Central memory CD4-positive, alpha-beta T cell (primary cell): ENCODE results near the gene NNT.
A peak's percentile ranks its signal among the peaks of the same experiment; 100 is the strongest.
"Not testable (repeated sequence)": the region's sequence is repeated elsewhere in the genome, so short reads cannot be mapped to it uniquely, and the experiment has no call there.

Experiments
- DNase-seq: peaks from one replicate; pipeline ENCODE4 v3.0.0; 2022
- total RNA-seq, 3 experiments: gene quantifications; one replicate each; lab custom pipeline; 2026; lab: John Stamatoyannopoulos, UW

NNT gene
- total RNA-seq = 44.7 to 93.8 (median 70.4) reads per million in 3 experiments

DNA sequence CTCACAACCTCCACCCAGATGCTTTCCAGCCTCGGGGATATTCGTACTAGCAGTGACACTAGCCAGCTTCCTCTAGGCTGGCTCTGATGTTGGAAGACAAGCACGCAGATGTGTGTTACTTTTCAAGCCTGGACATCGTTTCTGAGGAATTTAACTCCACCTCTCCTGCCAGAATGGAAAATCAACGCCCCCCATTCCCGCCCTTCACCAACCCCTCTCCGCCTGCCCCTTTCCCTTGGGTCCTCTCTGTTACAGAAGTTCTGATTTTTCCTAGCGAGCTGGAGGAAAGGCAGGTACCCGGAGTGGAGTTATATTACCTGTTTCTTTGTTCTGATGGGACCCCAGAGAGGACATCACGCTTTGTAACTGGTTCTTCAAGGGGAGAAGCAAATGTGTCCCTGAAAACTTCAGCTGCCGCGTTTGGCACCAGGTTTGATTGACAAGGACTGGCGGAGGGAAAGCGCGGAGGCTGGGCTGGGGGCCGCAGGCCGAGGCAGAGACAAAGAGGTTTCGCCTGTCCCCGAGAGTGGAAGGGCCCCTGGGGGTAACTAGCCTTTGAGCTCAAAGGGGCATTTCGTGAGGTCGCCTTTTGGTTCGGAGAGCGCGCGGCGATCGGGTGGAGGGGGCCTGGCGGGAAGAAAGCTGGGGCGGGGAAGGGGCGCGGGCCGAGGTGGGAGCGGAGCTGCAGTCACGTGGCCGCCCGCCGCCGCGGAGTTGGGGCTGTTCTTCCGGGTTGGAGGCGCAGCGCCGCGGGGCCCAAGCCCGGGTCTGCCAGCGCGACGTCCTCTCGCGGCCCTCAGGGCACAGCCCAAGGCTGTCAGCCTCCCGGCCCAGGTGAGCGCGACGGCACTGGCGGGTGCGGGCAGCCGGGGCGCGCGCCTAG is at the start of gene NNT:
Gene NNT (plus strand): TSS at position 720 of the 883 bp plus-strand sequence. CDS start 6,016 bp downstream, outside the sequence.
- DNase-seq = peak; percentile 76

DNA sequence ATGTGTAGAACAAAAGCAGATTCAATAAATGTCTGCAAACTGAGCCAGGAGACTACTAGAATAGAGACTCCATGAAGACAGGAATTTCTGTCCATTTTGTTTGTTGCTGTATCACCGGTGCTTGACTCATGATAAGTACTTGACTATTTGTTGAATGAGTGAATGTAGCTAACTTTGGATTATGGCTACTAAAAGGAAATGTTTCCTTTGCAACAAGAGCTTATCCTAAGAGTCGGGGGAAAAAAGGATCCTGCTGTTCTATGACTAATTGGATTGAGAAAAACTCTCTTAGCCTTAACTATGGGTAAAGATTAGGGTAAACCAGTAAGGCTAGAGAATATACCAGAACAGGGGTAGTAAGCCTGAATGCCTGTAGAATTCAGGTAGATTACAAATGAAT is 49.6 kb upstream of the NNT start:
- DNase-seq = no peak

DNA sequence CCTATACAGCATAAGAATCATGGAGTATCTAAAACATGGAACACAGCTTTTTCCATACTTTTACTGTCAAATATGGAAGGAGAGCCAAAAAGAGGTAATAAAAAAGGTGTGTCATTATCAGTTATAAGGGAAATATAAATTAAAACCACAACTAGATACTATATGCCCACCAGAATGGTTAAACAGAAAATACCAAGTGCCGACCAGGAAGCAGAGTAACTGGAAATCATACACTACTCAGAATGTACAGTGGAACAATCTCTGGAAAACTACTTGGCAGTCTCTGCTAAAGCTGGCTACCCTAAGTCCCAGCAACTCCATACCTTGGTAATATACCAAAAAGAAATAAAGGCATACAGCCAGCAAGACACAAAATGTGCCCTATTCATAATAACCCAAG is 48.5 kb upstream of the NNT start:
- DNase-seq = no peak

DNA sequence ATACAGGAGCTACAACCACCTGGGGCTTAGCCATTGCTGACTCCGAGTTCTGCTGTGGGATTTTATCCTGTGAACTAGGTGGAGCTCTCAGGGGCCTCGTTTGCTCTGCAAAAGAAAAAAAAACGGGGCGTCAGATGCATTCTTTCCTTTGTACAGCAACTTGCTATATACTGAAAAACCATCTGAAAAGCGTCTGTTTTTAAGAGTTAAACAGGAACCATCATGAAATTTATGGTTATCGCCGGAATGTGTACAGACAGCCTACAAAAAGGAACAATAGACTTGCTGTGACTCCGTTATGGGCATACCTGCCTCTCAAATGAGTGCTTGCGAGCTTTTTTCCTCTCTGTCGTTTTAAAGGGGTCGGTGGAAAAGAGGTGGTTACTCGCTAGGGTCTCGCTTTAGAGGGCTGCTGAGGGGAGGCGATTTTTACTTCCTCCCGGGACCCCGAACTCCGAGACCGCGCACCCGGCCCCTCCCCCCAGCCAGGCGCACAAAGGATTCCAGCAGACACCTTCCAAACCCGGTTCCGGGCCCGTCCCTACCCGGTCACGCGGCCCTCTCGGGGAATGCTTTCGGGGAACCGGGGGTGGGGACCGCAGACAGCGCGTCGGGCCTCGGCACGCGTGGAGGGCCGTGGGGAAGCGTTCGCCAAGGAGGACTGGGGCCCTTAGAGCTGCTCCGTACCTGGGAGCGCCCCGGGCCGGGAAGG is 46.9 kb upstream of the NNT start:
- DNase-seq = no peak

DNA sequence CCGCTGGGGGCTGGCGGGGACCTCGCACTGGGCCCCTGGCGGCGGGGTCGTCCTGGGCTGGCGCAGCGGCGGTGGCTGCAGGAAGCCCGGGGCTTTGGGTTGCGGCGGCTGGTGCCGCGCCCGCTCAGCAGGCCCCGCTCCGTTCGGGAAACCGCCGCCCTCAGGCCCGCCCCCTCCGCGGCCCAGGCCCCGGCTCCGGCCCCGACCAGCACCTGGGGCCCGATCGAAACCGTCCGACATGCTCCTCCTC is 46.4 kb upstream of the NNT start:
- DNase-seq = not testable (repeated sequence)

DNA sequence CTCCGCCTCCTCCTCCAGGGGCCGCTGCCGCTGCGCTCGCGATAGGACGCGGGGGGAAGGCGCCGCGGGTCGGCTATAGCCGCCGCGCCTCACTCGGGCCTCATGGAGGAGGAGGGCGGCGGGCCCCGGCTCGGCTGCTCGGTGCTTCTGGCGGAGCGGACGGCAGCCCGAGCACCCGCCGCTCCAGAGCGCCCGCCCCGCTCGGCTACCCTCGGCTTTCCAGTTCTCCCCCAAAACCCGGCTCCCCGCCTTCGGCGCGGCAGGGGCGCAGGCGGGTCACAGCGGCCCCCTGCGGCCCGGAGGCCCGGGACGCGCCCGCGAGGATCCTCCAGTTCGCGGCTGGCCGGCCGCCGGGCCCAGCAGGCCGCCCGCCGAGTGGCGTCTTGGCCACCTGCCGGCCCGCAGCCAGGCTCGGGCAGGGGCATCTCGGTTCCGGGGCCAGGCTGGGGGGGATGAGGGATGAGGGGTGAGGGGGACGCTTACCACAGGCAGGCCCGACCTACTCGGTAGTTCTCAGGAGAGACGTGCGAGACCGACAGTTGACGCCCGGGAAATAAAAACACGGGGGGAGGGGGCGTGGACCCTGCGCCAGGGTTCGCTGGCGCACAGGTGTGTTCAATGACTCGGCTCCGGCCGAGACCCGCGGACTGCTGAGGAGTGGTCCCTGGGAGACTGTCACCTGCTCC is 46.0 kb upstream of the NNT start, which contains the start of gene PAIP1:
Gene PAIP1 (minus strand): TSS at position 221 of the 686 bp plus-strand sequence. CDS start 231 bp downstream, outside the sequence.
- DNase-seq = peak; percentile 86

DNA sequence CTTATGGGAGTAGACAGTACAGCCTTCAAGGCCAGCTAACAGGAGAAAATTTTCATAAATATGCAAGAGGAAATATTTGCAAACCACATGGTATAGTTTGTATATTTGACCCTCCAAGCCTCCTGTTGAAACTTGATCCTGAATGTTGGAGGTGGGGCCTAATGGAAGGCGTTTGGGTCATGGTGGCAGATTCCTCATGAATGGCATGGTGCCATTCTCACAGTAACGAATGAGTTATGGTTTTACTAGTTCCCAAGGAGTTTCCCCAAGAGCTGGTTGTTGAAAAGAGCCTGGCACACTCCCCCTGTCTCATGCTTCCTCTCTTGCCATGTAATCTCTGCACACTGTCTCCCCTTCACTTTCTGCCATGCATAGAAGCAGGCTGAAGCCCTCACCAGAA is 42.9 kb upstream of the NNT start:
- DNase-seq = no peak

DNA sequence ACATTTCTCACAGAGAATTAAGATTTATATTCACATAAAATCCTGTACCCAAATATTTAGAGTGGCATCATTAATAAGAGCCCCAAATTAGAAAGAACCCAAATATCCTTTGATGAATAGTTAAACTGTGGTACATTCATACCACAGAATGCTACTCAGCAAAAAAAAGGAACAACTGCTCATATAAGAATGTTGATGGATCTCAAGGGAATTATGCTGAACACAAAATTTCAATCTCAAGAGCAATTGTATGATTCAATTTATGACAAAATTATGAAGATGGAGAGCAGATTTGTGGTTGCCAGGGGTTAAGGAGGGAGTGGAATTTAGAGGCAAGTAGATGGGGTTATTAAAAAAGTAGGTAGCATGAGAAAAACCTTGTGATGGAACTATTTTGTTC is 41.6 kb upstream of the NNT start:
- no peak for DNase-seq

DNA sequence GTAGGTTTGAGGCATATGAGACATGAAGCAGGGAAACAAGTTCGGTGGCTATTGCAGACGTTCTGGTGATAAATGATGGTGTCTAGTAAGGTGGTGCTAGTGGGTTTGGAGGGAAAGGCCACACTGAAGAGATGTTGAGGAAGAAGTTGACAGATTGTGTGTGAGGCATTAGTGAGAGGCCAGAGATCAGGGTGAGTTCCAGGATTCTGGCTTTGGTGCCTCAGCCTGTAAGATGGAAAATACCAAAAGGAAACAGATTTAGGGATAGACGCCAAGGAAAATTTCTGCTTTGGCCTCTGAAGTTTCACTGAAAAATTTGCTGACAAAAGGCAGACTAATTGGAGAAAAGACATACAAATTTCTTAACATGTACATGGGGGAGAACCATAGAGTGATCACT is 39.7 kb upstream of the NNT start:
- no peak for DNase-seq

DNA sequence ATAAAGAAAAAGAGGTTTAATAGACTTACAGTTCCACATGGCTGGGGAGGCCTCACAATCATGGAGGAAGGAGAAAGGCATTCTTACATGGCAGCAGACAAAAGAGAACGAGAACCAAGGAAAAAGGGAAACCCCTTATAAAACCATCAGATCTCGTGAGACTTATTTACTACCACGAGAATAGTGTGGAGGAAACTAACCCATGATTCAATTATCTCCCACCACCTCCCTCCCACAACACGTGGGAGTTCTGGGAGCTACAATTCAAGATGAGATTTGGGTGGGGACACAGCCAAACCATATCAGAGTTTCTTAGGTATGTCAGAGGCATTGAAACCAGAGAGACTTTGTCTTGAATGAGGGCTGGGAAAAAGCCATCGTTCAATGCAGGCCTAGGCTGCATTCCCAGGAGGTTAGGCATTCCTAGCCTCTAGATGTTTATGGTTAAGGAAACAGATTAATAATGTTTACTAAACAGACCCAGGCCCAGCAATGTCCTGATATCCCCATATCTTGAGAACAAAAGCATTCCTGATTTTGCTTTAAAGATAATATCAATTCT is 38.6 kb upstream of the NNT start:
- DNase-seq = no peak

DNA sequence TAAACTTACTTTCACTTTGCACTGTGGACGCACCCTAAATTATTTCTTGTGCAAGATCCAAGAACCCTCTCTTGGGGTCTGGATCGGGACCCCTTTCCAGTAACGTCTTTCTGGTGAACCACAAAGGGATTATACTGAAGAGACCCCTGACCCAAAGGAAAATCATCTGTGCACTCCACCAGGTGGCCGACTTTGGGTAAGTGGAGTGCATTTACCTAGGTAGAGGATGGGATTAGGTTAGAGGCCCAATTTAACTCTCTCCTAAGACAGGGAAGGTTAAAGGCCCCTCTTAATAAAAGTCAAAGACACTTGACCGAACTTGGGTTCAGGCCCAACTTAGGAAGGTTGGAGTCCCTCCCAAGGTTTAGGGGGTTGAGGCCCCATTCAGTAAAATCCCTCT is 37.9 kb upstream of the NNT start:
- no peak for DNase-seq

DNA sequence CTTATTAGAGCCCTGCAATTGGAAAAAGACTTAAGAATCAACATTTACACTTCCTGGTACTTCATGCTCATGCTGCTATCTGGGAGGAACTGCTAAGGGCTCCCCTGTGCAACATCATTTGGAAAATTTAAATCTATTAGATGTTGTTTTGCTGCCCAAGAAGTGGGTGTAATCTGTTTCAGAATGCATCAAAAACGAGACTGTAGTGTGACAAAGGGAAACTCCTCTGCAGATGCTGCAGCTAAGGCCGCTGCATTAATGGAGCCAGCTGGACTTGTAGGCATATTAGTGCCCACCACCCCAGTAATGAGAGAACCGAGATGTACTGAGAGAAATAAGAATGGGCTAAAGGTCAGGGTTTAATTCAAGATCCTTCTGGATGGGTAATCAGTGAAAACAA is 35.0 kb upstream of the NNT start:
- no peak for DNase-seq

DNA sequence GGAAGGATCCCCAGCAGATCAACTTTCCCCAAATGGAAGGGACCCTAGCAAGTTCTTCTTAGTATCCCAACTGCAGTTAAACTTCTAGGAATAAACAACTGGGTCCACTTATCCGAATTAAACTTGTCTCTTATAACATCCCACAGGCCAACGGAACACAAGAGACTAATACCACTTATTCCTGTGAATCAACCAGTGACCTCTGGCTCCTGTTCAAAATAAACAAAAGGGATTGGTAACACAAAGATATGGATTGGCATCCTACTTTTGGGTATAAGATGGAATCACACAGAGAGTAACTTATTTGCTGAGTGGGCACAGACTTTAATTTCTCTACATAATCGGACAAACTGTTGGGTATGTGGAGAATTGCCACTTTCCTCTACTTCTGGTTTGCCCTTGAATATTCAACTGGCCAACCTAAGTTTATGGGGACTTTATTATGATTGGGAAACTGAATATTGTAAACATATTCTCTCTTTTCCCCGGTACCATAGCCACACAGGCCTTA is 33.7 kb upstream of the NNT start:
- DNase-seq = no peak

DNA sequence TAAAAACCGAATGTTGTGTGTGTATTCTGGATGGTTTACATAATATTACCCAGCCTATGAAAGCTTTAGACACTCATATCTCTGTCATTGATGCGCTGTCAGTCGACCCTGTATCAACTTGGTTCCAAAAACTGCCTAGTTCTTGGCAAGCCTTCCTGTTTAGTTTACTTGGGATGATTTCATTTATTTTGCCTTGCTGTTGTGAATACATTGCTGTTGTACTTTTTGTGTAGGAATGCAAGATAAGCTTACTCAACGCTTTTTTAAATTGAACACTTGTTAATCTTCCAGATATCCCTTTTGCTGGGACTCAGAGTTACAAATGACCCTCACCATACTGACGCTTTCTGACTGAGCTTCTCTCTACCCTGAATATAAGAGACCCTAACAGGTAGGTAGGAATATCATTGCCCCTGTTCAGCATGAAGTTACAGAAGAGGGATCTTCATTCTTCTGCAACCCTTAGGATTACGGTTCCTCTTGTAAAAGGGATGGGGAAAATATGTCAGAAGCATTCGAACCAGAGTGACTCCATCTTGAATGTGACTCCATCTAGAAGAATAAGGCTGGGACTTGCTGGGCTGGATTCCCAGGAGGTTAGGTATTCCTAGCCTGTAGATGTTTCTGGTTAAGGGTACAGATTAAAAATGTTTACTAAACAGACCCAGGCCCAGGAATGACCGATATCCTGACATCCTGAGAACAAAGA is 32.4 kb upstream of the NNT start:
- DNase-seq = no peak

DNA sequence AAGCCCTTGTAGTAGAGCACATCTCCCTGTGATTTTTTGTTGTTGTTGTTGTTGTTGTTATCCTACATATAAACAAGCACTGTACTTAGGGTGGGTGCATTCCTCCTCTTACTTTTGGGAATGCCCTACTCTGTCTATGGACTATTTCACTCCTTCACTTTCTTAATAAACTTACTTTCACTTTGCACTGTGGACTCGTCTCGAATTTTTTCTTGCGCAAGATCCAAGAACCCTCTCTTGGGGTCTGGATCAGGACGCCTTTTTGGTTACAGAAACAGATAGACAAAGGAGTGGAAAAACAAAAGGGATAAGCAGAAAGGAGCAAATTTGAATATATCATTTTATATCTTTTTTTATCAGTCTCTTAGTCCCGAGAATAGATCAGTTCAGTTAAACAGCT is 31.7 kb upstream of the NNT start:
- DNase-seq = no peak

DNA sequence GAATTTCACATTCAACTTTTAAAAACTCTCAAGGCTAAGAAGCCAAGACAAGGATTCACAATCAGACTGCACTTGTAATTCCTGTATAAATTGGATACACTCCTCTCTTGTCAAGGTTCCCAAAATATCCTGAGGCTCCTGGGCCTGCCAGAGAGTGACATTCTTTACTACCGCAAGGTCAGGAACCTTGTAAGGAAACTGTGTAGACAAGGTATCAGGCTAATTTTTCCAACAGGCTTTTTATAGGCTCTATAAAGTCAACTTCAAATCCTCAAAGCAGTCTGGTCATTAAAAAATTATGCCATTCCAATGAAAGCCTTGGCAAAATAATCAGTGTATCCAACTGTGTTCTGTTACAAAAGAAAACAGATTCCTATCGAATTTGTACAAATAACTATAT is 30.6 kb upstream of the NNT start:
- DNase-seq = no peak

DNA sequence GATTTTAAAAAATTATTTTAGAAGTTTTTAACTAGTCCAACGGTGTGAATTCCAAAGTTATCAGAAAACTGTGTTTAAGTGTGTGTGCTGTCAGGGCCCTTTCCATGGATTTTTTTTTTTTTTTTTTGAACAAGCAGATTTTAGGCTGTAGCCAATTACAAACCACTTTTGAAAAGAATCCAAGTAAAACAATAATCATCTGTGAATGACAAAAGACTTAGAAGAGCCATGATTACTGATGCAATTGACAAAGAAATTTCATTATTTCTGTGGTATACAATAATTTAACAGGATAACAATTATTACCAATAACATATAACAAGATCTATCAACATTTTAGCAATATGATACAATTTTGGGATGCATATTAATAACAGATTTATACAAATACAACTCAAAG is 29.9 kb upstream of the NNT start:
- no peak for DNase-seq

DNA sequence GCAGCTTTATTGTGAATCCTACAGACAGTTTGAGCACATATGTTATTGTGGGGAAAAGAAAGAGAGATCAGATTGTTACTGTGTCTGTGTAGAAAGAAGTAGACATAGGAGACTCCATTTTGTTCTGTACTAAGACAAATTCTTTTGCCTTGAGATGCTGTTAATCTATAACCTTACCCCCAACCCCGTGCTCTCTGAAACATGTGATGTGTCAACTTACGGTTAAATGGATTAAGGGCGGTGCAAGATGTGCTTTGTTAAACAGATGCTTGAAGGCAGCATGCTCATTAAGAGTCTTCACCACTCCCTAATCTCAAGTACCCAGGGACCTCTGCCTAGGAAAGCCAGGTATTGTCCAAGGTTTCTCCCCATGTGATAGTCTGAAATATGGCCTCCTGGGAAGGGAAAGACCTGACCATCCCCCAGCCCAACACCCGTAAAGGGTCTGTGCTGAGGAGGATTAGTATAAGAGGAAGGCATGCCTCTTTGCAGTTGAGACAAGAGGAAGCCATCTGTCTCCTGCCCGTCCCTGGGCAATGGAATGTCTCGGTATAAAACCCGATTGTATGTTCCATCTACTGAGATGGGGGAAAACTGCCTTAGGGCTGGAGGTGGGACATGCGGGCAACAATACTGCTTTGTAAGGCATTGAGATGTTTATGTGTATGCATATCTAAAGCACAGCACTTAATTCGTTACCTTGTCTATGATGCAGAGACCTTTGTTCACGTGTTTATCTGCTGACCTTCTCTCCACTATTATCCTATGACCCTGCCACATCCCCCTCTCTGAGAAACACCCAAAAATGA is 22.4 kb upstream of the NNT start:
- DNase-seq = not testable (repeated sequence)

DNA sequence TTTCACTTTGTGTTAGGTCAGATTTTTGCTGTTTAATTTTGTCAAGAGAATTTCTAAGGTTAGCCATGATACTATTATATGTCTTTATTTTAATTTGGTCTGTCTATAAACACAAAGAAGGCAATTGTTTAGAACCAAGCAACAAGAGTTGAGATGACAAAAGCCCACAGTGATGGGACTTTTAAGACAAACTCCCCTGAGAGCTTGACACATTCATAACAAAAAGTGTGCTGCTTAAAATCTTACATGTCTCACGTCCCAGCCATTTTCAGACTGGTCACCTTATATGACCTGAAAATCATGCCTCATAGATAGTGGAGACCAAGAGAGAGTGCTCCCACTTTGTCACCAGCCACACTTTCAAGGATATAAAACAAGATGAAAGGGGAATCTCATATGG is 21.6 kb upstream of the NNT start:
- DNase-seq = no peak

DNA sequence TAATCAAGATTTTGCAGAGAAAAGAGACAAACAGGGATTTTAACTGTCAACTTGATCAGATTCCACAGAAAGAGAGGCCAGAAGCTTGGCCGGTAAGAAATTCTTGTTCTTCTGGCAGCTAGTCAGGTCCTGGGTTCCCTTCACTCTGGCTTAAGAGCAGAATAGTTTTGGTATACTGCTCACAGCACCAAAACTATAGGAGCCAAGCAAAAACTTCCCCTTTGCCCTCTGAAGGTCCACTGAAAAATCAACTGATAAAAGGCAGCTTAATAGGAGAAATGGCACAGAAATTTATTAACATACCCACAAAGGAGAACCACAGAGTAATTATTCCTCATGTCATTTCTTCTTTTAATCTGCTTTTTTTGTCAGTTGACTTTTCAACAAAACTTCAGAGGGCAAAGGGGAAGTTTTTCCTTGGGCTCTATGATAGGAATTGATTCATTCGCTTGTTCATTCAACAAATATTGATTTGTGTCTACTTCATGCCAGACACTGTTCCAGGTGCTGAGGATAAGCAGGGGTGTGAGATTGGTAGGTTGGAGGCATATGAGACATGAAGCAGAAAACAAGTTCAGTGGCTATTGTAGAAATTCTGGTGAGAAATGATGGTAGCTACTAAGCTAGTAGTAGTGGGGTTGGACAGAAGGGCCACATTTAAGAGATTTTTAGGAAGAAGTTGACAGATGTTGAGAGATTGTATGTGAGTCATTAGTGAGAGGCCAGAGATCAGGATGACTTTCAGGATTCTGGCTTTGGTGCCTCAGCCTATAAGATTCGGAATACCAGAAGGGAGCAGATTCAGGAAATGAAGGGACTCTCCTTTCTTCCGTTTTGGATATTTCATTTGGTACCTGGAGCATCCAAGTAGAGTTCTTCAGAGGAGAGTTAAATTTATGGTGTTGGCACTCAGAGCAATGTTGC is 20.6 kb upstream of the NNT start:
- no peak for DNase-seq
